Measurements from ENCODE around the gene TTC23. TPM values are rescaled to one million over a fixed set of nuclear protein-coding genes. Genes with fewer than 3 reads are reported as not detected.

The TTC23 gene
- total and polyA plus RNA-seq, 8 donors, result 14.0 to 41.7 (median 36.2) TPM

DNA sequence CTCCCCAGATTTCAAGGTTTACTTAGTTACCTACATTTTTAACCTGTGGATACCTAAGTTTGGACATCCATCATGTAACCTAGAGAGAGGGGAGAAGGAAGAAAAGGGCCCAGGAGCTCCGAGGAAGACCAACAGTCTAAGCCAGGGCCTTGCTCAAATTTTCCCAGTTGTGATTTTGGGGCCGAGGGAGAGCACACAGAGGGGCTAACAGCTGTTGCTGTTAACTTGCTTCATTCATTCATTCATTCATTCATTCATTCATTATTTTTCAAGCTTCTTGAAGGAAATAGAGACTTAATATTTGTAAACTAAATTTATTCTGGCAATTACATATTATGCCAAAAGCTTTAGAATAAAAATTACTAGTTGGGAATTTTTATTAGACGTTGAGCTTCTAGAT lies 121.6 kb downstream of the TTC23 start:
- H3K27ac ChIP-seq, result no peak overlapping the region
- H3K36me3 ChIP-seq, result no peaks in the 10 kb centered on the region
- TF ChIP-seq, protein P1, sequence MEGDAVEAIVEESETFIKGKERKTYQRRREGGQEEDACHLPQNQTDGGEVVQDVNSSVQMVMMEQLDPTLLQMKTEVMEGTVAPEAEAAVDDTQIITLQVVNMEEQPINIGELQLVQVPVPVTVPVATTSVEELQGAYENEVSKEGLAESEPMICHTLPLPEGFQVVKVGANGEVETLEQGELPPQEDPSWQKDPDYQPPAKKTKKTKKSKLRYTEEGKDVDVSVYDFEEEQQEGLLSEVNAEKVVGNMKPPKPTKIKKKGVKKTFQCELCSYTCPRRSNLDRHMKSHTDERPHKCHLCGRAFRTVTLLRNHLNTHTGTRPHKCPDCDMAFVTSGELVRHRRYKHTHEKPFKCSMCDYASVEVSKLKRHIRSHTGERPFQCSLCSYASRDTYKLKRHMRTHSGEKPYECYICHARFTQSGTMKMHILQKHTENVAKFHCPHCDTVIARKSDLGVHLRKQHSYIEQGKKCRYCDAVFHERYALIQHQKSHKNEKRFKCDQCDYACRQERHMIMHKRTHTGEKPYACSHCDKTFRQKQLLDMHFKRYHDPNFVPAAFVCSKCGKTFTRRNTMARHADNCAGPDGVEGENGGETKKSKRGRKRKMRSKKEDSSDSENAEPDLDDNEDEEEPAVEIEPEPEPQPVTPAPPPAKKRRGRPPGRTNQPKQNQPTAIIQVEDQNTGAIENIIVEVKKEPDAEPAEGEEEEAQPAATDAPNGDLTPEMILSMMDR (IDR thresholded peaks at IDR 0.05), result no peak
- H3K4me3 ChIP-seq, result no peak overlapping the region
- H3K27me3 ChIP-seq, result peaks cover 0 to 4% of the 10 kb centered on the region in 2 donors
- no peaks in the 10 kb centered on the region for H3K9me3 ChIP-seq
- ATAC-seq (no peak), DNase-seq (no peak)
- intact Hi-C loops (cut with DNase I), result no loop called here
- H3K4me1 ChIP-seq, result peaks cover 8 to 19% of the 10 kb centered on the region in 2 donors

DNA sequence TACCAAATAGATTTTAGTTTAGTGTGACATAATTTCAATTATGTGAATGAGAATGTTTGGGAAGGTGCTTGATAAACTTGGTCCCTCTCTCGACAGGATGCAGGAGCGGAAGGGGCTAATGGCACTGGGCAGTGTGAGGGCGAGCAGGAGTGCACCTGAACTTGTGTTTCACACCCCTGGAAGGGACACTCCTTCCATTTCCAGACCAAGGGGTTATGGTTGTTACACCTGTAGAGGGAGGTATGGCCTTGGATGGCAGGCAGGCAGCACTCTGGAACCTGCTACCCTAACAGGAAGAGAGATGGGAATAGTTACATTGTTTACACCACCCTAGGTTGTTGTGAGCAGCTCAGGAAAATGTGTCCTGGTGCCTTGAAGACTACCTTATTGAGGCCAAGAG lies 122.5 kb downstream of the TTC23 start:
- no peak for ATAC-seq
- intact Hi-C loops (cut with DNase I), result no loop called here
- H3K27me3 ChIP-seq, result peaks cover 0 to 4% of the 10 kb centered on the region in 2 donors
- H3K4me3 ChIP-seq, result no peak overlapping the region
- H3K9me3 ChIP-seq, result no peaks in the 10 kb centered on the region
- H3K27ac ChIP-seq, result no peak overlapping the region
- TF ChIP-seq, protein P1 (IDR thresholded peaks at IDR 0.05), result no peak
- peaks cover 8 to 19% of the 10 kb centered on the region in 2 donors for H3K4me1 ChIP-seq
- no peak for DNase-seq
- no peaks in the 10 kb centered on the region for H3K36me3 ChIP-seq

DNA sequence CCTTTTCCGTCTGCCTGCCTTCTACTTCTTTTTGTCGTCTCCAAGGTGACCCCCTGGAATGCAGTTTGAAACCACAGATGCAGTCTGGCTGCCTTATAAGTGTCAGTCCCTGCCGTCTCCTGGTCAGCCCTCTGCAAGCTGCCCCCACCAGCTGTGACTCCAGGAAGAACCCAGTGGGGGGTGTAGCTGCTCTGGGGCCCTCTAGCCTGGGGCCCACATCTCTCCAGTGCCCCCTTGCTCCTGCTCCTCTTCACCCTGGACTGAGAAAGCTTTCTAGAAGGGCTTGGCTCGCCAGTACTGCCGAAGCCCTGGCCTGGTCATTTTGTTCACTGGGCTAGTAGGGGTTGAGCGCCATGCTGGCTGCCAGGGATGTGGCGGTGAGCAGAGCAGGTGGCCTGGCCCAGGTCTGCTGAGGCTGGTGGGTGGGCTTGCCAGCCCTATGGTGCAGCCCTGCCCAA lies 123.2 kb downstream of the TTC23 start:
- Histone ChIP-seq H3K9me3 (no peaks in the 10 kb centered on the region), H3K36me3 (no peaks in the 10 kb centered on the region), H3K4me3 (no peak overlapping the region), H3K4me1 (peaks cover 8 to 19% of the 10 kb centered on the region in 2 donors), H3K27me3 (peaks cover 0 to 4% of the 10 kb centered on the region in 2 donors), H3K27ac (no peak overlapping the region)
- ATAC-seq (no peak), DNase-seq (no peak)
- intact Hi-C loops (cut with DNase I), result no loop called here
- TF ChIP-seq, protein P1 (IDR thresholded peaks at IDR 0.05), result no peak

DNA sequence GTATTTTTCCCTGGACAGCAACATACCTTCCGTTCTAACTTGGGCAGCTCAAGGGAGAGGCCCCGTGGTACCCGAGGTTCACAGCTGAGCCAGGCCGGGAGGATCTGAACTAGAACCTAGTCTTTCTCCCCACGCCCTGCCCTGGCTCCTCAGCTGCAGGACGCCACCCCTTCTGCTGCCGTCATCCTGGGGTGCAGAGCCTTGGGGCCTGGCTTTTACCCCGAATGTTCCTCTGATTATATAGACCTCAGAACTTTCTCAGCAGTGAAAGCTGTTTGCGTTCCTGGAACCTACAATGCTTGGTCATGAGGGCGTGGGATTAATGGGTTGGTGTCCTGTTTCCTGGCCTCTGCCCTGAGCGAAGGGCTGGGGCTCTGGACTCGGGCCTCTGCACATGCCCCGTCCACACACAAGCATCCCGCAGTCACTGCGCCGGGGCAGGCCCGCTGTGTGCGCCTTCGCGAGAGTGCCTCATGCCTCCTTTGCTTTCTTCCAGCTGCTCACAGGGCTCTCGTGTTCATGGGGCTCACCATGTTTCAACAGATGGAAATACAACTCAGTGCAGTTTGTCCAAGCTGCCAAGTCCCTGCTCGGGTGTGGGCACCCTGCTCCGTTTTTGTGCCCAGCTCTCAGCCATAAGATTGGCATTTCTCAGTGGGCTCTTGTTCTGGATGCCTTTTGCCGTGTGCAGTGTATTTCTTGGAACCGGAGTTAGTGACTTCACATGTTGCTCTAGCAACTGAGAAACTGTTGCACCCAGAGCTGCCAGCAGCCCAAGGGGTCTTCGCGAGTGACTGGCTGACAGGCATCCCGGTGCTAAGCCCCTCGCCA lies 124.1 kb downstream of the TTC23 start:
- ATAC-seq, result no peak
- intact Hi-C loops (cut with DNase I), result no loop called here
- Histone ChIP-seq H3K36me3 (no peaks in the 10 kb centered on the region), H3K4me3 (no peak overlapping the region), H3K9me3 (no peaks in the 10 kb centered on the region), H3K27ac (no peak overlapping the region), H3K27me3 (peaks cover 0 to 4% of the 10 kb centered on the region in 2 donors), H3K4me1 (peaks cover 8 to 19% of the 10 kb centered on the region in 2 donors)
- TF ChIP-seq, protein P1 (IDR thresholded peaks at IDR 0.05), result no peak
- no peak for DNase-seq

DNA sequence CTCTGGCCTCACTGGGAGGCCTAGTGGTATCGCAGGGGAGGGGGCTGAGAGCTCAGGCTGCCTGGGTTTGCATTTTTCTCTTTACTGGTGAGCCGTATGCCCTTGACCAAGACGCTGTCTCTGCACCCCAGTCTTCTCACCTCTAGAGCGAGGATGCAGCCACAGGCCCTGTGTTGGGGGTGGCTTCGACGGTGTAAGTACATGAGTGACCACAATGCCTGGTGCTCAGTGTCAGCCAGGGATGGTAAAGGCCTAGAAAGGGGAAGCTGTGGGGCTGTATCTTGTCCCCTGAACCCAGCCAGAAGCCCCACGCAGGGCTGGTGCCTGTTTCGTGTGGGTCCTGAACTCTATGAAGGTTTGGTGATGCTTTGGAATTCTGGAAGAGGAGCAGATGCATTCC lies 124.7 kb downstream of the TTC23 start:
- peaks cover 8 to 19% of the 10 kb centered on the region in 2 donors for H3K4me1 ChIP-seq
- ATAC-seq (no peak), DNase-seq (no peak)
- intact Hi-C loops (cut with DNase I), result no loop called here
- H3K27me3 ChIP-seq, result peaks cover 0 to 4% of the 10 kb centered on the region in 2 donors
- no peak overlapping the region for H3K4me3 ChIP-seq
- no peaks in the 10 kb centered on the region for H3K36me3 ChIP-seq
- TF ChIP-seq, protein P1 (IDR thresholded peaks at IDR 0.05), result no peak
- H3K9me3 ChIP-seq, result no peaks in the 10 kb centered on the region
- peak overlapping the region in 1 of 2 donors; percentile 66 for H3K27ac ChIP-seq
